Measurements from ENCODE around the gene AGPAT2.

GRCh38 chr9:136642439-136642921 is 44.8 kb downstream of the AGPAT2 start:
- no peak for TF ChIP-seq CEBPB (IDR thresholded peaks at IDR 0.05; ENCODE audit: low read depth, low read length)
- TF ChIP-seq, protein P1, sequence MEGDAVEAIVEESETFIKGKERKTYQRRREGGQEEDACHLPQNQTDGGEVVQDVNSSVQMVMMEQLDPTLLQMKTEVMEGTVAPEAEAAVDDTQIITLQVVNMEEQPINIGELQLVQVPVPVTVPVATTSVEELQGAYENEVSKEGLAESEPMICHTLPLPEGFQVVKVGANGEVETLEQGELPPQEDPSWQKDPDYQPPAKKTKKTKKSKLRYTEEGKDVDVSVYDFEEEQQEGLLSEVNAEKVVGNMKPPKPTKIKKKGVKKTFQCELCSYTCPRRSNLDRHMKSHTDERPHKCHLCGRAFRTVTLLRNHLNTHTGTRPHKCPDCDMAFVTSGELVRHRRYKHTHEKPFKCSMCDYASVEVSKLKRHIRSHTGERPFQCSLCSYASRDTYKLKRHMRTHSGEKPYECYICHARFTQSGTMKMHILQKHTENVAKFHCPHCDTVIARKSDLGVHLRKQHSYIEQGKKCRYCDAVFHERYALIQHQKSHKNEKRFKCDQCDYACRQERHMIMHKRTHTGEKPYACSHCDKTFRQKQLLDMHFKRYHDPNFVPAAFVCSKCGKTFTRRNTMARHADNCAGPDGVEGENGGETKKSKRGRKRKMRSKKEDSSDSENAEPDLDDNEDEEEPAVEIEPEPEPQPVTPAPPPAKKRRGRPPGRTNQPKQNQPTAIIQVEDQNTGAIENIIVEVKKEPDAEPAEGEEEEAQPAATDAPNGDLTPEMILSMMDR (conservative IDR thresholded peaks at IDR 0.05; ENCODE audit: low read depth, low read length) = no peak
- TF ChIP-seq POLR2A (IDR thresholded peaks at IDR 0.05; ENCODE audit: low read depth, low read length) = no peak
- TF ChIP-seq RAD21 (IDR thresholded peaks at IDR 0.05; ENCODE audit: low read length) = no peak
- no peak for TF ChIP-seq USF2 (IDR thresholded peaks at IDR 0.05; ENCODE audit: low read depth, low read length)
- no peak for TF ChIP-seq ELK1 (IDR thresholded peaks at IDR 0.05; ENCODE audit: borderline replicate concordance, low read depth, low read length)
- TF ChIP-seq MAZ (IDR thresholded peaks at IDR 0.05; ENCODE audit: borderline replicate concordance, low read depth, low read length) = no peak
- no peak for TF ChIP-seq RCOR1 (IDR thresholded peaks at IDR 0.05; ENCODE audit: insufficient replicate concordance, low read length)
- no peak for TF ChIP-seq FOS (IDR thresholded peaks at IDR 0.05; ENCODE audit: low read depth, low read length)

All from IMR-90 (cell line).